HG02884 (cell line): Measurements from ENCODE around the gene TMEM120B.

Experiments
- ATAC-seq: cut with Tn5 transposase; IDR thresholded peaks from one replicate; pipeline ENCODE4 v1.9.1; 2021; ENCODE audit warnings: mild to moderate bottlenecking, moderate library complexity; ENCODE audit not compliant: unreplicated experiment

TMEM120B gene

DNA sequence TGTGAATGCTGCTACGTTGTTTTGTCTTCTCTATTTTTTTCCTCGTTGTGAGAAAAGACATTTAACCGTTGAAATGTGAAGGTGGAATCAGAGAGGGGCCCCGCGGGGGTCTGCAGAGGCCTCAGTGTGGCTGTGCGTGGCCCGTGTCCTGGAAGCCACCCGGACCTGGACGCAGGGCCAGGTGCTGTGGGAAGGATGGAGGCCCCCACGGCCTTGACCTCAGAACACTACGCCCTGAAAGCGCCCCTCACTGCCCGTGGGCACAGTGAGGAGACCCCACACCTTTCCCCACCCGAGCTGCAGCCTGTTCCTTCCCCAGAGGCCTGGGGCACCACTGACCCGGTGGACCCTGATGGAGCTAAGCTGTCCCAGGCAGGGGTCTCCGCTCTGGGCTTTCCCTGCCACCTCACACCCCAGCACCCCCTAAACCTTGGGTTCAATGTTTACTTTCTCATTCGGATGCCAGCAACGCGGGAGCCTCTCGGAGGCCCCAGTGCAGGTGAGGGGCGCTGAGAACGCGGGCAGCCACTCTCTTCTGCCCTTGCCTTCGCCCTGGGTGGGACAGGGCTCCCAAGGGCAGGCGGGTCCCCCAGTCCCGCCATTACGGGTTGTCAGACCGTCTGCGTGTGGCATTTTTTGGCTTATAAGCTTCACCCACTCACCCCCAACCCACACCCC, 118.2 kb downstream of the TMEM120B start:
- no peak for ATAC-seq
